Measurements from ENCODE around the gene AP1B1. TPM values are rescaled to one million over a fixed set of nuclear protein-coding genes. Genes with fewer than 3 reads are reported as not detected.

Gene AP1B1
- total and polyA plus RNA-seq, 2 experiments from 2014 or later: 46.6 to 50.1 TPM

GRCh38 chr22:29292379-29292778 is 96.0 kb downstream of the AP1B1 start:
- no peaks in the 10 kb centered on the region for H3K27me3 ChIP-seq
- DNase-seq (ENCODE audit: low spot score): no peak
- no peaks in the 10 kb centered on the region for H3K9me3 ChIP-seq (ENCODE audit: low read depth)
- no peak overlapping the region for H3K4me3 ChIP-seq
- no peaks in the 10 kb centered on the region for H3K4me1 ChIP-seq (ENCODE audit: insufficient read depth)
- no peak overlapping the region for H3K27ac ChIP-seq
- H3K36me3 ChIP-seq (replicated peaks; ENCODE audit: insufficient read depth, low read depth): peaks cover 31% of the 10 kb centered on the region
- H3K79me2 ChIP-seq: peaks cover 64% of the 10 kb centered on the region
- TF ChIP-seq EZH2 (IDR thresholded peaks at IDR 0.05; ENCODE audit: borderline replicate concordance): no peak
- no peak for TF ChIP-seq EZH2phosphoT487 (IDR thresholded peaks at IDR 0.05; ENCODE audit: low read depth, severe bottlenecking, unreplicated experiment)
- peaks cover 81% of the 10 kb centered on the region for H4K20me1 ChIP-seq (ENCODE audit: insufficient read depth, poor library complexity, severe bottlenecking)
- no peak overlapping the region for H3K4me2 ChIP-seq
- no peaks in the 10 kb centered on the region for H3K9me2 ChIP-seq (replicated peaks; ENCODE audit: insufficient read depth)
- H2AFZ ChIP-seq: no peak overlapping the region

- Histone ChIP-seq H3K79me2 (peaks cover 73% of the 10 kb centered on the region), H3K36me3 (replicated peaks; ENCODE audit: insufficient read depth, low read depth) (peaks cover 20% of the 10 kb centered on the region)
Observed at GRCh38 chr22:29291215-29291614, 97.2 kb downstream of the AP1B1 start.

GRCh38 chr22:29290061-29290460 is 98.3 kb downstream of the AP1B1 start:
- 84% methylated on average over 5 of the region's 5 CpGs for WGBS (ENCODE audit: low lambda C conversion rate, missing lambda C conversion rate)
- DNase-seq (ENCODE audit: low spot score): no peak
- no peak for TF ChIP-seq EZH2 (IDR thresholded peaks at IDR 0.05; ENCODE audit: borderline replicate concordance)
- TF ChIP-seq EZH2phosphoT487 (IDR thresholded peaks at IDR 0.05; ENCODE audit: low read depth, severe bottlenecking, unreplicated experiment): no peak
- no peak for TF ChIP-seq CTCF (IDR thresholded peaks at IDR 0.05; ENCODE audit: poor library complexity)
- no peak overlapping the region for H3K4me2 ChIP-seq
- no peak overlapping the region for H3K4me3 ChIP-seq
- H3K36me3 ChIP-seq (replicated peaks; ENCODE audit: insufficient read depth, low read depth): peaks cover 17% of the 10 kb centered on the region
- no peaks in the 10 kb centered on the region for H3K27me3 ChIP-seq
- H2AFZ ChIP-seq: no peak overlapping the region
- H4K20me1 ChIP-seq (ENCODE audit: insufficient read depth, poor library complexity, severe bottlenecking): peaks cover 92% of the 10 kb centered on the region
- H3K4me1 ChIP-seq (ENCODE audit: insufficient read depth): no peaks in the 10 kb centered on the region
- H3K27ac ChIP-seq: no peak overlapping the region
- H3K9me3 ChIP-seq (ENCODE audit: low read depth): no peaks in the 10 kb centered on the region
- peaks cover 81% of the 10 kb centered on the region for H3K79me2 ChIP-seq
- no peaks in the 10 kb centered on the region for H3K9me2 ChIP-seq (replicated peaks; ENCODE audit: insufficient read depth)

More at GRCh38 chr22:29291215-29291614, 97.2 kb downstream of the AP1B1 start:
- Histone ChIP-seq H3K27ac (no peak overlapping the region), H4K20me1 (ENCODE audit: insufficient read depth, poor library complexity, severe bottlenecking) (peaks cover 88% of the 10 kb centered on the region), H2AFZ (no peak overlapping the region), H3K4me3 (no peak overlapping the region), H3K27me3 (no peaks in the 10 kb centered on the region), H3K9me2 (replicated peaks; ENCODE audit: insufficient read depth) (no peaks in the 10 kb centered on the region), H3K4me1 (ENCODE audit: insufficient read depth) (no peaks in the 10 kb centered on the region), H3K4me2 (no peak overlapping the region), H3K9me3 (ENCODE audit: low read depth) (no peaks in the 10 kb centered on the region)
- TF ChIP-seq CTCF (IDR thresholded peaks at IDR 0.05; ENCODE audit: poor library complexity) (no peak), EZH2phosphoT487 (IDR thresholded peaks at IDR 0.05; ENCODE audit: low read depth, severe bottlenecking, unreplicated experiment) (no peak), EZH2 (IDR thresholded peaks at IDR 0.05; ENCODE audit: borderline replicate concordance) (no peak)
- no peak for DNase-seq (ENCODE audit: low spot score)
- 86% methylated on average over 7 of the region's 7 CpGs for WGBS (ENCODE audit: low lambda C conversion rate, missing lambda C conversion rate)

- H3K9me3 ChIP-seq (ENCODE audit: low read depth): no peaks in the 10 kb centered on the region
- H3K79me2 ChIP-seq: peaks cover 86% of the 10 kb centered on the region
- no peak overlapping the region for H3K27ac ChIP-seq
- H3K4me1 ChIP-seq (ENCODE audit: insufficient read depth): no peaks in the 10 kb centered on the region
- WGBS (ENCODE audit: low lambda C conversion rate, missing lambda C conversion rate): 86% methylated on average over 2 of the region's 2 CpGs
- H3K4me3 ChIP-seq: no peak overlapping the region
- H2AFZ ChIP-seq: no peak overlapping the region
- peaks cover 11% of the 10 kb centered on the region for H3K36me3 ChIP-seq (replicated peaks; ENCODE audit: insufficient read depth, low read depth)
- no peak for TF ChIP-seq EZH2 (IDR thresholded peaks at IDR 0.05; ENCODE audit: borderline replicate concordance)
- TF ChIP-seq CTCF (IDR thresholded peaks at IDR 0.05; ENCODE audit: poor library complexity): no peak
- no peak for TF ChIP-seq EZH2phosphoT487 (IDR thresholded peaks at IDR 0.05; ENCODE audit: low read depth, severe bottlenecking, unreplicated experiment)
- H3K27me3 ChIP-seq: no peaks in the 10 kb centered on the region
- H4K20me1 ChIP-seq (ENCODE audit: insufficient read depth, poor library complexity, severe bottlenecking): peaks cover 96% of the 10 kb centered on the region
- no peaks in the 10 kb centered on the region for H3K9me2 ChIP-seq (replicated peaks; ENCODE audit: insufficient read depth)
- no peak overlapping the region for H3K4me2 ChIP-seq
- no peak for DNase-seq (ENCODE audit: low spot score)
Observed at GRCh38 chr22:29288837-29289236, 99.5 kb downstream of the AP1B1 start.
